Stimulated activated CD8-positive, alpha-beta memory T cell treated with anti-CD3 and anti-CD28 coated beads, Interleukin-12 subunit alpha, Interleukin-12 subunit beta, amount 100 ng/mL, for 24 hours (primary cell): ENCODE measurements around the gene IGF2.
"Not testable (repeated sequence)": the region's sequence is repeated elsewhere in the genome, so short reads cannot be mapped to it uniquely, and the experiment has no call there.

ENCODE experiments used
- DNase-seq: peaks from one replicate; pipeline ENCODE4 v3.0.0-alpha.2; 2020; ENCODE audit errors: extremely low read depth

IGF2 gene

DNA sequence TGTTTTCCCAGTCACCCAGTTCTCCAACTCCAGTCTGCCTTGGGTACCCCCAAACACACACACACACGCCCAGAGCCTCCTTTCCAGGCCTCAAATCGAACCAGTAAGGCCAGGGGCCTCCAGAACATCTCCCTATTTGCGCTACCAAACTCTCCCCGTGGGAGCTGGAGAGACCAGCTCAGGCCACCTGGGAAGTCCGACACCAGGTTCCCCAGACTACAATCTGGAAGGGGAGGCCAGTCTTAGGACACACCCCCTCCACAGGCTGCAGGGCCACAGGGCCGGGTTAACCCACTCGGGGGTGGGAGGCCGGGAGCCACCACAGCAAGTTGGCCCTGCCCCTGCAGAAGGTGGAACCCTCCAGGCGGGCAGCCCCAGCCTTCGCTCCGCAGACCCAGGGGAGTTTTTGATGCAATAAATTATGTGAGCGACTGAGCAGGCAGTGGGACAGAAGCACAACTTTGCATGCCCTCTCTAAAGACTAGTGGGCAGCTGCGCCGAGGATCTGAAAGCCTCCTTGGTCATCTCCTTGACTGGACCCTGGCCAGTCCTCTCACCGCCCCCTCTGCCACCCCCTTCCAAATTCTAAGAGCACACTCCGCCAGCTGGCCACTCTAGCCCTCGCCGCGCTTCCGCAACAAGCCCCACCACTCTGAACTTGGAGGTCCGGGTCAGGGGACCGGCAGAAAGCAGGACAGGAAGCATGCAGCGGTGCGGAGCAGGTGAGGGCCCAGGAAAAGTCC is 2.8 kb downstream of the IGF2 start:
- DNase-seq = no peak

DNA sequence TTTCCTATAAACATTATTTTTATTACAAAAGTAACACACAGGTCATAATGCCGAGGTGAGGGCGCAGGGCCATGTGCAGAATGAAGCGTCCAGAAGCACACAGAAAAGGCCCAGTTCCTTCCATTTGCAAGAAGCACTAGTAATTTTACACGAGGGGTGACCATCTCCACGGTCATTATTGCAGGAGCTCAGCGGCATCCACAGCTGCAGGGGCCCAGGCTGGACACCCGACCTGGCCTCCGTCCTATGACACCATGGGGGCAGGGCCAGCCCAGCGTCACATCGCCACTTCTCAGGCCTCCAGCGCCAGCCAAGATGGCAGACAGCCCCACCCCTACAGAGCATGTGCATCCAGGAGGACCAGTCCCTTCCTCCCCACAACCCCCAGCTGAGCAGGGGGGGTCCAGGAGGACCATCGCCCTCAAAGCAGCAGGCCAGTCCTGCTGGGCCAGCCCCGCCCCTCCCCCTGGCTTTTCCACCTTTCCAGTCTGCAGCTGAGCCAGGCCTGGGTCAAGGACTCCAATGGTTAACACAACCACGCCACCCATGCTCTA is 3.5 kb downstream of the IGF2 start:
- DNase-seq = no peak

DNA sequence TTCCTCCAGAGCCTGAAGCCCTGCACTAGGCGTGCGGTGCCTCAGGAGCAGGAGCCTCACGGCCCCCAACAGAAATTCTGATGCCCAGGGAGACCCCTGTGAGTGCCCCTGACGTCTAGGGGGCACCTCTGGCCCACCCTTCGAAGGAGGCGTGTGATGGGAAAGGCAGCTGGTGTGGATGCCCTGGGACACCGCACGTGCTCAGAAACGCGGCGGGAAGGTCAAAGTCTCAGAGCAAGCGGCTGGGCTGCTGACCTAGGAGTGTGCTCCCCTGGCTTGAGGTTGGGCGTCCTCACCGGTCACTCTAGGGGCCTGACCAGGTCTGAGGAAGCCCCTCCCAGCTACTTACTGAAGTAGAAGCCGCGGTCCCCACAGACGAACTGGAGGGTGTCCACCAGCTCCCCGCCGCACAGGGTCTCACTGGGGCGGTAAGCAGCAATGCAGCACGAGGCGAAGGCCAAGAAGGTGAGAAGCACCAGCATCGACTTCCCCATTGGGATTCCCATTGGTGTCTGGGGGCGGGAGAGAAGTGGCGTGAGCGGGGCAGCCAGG is 4.1 kb downstream of the IGF2 start:
- DNase-seq = no peak

DNA sequence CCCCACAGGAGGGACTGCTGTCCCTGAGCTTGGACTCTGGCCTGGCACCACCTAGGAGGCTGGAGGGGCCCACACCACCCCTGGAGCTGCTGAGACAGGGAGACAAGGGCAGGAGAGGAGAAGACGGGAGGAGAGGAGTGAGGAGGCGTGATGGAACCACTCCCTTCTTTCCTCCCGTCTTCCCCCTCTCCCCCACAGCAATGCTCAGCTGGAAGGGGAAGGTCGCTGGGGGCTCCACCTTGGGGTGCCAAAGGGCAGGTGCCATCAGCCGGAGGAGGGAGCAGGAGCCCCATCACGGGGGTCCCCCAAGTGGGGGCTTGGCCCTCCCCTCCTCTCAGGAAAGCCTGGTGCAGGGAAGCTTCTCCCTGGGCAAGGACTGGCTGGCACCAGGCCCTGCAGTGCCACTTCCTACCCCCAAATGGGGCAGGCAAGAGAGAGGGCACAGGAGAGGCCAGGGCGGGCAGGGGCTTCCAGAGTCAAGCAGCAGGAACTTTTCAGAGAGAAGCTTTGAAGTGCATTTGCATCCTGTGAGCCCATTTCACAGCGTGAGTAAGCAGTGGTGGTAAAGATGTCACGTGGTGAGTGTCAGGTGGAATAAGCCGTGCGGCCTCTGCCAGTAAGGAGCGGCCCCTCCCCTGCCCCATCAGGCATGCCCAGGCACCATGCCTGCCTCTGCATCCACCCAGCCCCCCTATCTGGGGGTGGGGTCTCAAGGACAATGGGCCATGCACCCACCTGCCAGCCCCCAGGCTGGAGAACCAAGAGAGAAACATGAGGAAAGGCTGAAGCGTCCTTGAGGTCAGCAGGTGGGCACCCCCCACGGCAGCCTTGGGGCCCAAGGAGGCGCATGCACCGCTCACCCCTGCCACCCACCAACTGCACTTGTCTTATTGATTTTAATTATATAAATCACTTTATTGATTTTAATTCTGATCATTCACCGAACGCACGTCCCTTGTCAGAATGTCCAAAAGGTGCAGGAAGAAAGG is 4.9 kb downstream of the IGF2 start:
- DNase-seq = no peak

DNA sequence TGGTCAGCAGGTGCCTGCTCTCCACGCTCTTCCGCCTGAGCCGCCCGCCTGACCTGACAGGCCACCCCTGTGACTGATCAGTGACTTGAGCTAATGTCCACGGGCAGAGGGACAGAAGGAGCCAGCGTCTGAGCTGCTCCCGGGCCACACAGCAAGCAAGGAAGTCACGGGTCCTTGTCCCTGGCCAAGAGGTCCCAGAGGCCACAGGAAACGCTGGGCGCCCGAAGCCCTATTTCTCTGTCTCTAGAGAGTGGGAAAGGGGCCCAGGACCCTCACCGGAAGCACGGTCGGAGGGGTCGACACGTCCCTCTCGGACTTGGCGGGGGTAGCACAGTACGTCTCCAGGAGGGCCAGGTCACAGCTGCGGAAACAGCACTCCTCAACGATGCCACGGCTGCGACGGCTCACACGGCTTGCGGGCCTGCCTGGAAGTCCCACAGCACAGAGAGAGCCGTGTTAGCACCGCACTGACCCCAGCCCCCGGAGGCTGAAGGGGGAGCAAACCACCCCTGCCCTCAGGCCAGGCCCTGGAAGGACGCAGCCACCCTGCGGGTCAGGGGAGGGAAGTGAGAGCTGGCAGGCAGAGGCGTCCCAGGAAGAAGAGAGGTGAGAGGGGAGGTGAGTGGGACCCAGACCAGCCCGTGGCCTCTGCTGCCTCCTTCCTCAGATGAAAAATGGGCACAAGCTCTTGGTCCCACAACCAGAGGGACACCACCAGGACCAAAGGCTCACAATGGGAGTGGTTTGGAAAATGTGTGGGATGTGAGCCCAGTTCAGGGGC is 5.8 kb downstream of the IGF2 start:
- DNase-seq = no peak

DNA sequence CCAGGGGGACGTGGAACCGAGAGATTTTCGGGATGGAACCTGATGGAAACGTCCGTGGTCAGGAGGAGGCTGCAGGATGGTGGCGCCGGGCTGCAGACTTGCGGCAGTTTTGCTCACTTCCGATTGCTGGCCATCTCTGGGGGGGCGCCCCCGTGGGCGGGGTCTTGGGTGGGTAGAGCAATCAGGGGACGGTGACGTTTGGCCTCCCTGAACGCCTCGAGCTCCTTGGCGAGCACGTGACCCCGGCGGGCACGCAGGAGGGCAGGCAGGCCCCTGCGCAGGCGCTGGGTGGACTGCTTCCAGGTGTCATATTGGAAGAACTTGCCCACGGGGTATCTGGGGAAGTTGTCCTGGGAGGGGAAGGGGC is 6.3 kb downstream of the IGF2 start:
- DNase-seq = no peak

DNA sequence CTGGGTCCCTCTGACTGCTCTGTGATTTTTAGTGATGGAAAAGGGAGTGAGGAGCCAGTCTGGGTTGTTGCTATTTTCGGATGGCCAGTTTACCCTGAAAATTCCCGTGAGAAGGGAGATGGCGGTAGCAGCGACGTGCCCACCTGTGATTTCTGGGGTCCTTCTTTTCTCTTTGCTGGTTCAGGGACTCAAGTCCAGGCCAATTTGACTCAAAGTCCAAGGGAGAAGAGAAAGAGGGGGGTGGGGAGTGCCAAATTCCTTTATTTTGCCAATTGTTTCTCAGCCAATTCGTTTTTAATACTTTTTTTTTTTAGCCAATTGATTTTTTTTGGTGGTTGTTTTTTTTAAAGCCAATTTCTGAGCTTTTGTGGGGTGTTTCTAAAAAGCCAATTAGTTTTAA is 6.9 kb downstream of the IGF2 start:
- no peak for DNase-seq

DNA sequence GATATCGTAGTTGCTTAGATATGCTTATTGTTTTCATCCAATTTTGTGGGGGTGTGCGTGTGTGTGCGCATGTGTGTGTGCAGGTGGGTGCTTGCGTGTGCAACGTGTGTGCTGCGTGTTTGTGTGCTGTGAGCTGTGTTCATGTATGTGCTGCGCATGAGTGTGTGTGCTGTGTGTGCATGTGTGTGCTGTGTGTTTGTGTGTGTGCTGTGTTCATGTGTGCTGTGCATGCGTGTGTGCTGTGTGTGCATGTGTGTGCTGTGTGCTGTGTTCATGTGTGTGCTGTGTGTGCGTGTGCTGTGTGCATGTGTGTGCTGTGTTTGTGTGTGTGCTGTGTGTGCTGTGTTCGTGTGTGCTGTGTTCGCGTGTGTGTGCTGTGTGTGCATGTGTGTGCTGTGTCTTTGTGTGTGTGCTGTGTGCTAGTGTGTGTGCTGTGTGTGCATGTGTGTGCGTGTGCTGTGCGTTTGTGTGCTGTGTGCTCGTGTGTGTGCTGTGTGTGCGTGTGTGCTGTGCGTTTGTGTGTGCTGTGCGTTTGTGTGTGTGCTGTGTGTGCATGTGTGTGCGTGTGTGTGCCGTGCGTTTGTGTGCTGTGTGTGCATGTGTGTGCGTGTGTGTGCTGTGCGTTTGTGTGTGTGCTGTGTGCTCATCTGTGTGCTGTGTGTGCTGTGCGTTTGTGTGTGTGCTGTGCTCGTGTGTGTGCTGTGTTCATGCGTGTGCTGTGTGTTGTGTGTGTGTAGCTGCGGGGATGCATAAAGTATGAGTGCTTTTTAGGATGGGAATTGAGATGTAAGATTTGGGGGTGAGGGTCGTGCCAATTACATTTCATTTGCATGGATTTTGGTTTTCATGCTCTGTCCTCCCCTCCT is 7.6 kb downstream of the IGF2 start:
- no peak for DNase-seq

DNA sequence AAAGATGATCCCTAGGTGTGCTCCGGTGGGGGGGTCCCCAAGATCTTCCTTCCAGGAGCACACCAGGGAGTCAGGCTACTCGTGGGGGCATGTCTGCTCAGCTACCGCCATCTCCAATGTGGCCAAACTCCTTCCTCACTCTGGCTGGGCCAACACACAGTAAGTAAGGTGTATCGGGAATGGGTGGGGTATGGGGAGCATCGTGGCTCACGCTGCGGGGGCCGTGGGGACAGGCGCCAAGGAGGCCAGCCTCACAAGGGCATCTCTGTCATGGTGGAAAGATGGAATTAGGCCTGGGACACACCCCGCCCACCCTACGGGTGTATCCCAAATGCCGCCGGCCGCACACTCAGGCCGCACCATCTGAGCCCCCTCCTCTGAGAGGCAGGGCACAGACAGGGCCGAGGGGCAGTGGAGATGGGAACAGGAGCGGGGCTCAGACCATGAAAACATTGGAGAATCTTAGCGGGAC is 8.3 kb downstream of the IGF2 start:
- DNase-seq = no peak

DNA sequence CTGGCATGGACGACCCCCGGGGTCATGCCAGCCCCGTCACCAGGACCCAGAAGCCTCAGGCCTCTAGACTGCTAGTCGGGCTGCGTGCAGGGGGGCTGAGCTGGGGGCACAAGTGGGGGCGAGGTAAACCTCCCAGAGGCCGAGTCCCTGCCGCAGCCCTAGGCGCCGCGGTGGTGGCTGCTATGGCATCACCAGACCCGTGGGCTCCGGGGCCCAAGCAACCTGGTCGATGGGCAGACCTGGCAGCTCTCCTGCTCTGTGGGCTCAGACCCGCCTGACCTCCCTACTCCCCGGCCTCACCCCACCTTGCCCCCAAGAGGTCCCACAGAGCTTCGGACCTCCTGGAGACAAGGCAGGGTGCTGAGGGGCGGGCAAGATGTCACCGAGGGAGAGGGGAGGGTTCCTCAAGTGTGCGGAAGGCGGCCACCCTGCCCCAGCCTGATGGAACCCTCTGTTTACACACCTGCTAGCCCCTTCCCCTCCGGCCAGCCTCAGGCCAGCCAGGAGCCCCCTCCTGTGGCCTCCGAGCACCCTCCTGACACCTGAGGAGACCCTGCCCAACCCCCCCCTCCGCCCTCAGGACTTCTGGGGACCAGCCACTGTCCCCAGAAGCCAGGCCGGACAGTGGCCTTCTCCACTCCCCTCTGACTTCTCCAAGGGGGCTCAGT is 9.4 kb downstream of the IGF2 start:
- DNase-seq = no peak

DNA sequence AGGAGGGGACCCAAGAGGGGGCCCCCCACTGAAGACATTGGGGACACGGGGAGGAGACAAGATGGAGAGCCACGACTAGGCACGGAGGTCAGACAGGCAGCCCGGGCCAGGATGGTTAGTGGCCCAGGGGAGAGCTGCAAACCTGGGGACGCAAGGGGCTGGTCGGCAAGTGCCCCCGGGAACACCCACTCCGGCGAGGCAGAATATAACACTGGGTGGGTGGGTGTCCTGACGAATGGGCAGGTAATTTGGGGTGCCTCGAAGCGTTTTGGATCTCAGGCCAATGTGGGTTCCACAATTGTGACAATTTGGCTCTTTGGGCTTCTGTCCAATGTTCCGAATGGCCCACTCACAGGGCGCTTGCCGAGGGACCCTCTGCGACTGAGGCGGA is 9.9 kb downstream of the IGF2 start:
- DNase-seq = no peak

DNA sequence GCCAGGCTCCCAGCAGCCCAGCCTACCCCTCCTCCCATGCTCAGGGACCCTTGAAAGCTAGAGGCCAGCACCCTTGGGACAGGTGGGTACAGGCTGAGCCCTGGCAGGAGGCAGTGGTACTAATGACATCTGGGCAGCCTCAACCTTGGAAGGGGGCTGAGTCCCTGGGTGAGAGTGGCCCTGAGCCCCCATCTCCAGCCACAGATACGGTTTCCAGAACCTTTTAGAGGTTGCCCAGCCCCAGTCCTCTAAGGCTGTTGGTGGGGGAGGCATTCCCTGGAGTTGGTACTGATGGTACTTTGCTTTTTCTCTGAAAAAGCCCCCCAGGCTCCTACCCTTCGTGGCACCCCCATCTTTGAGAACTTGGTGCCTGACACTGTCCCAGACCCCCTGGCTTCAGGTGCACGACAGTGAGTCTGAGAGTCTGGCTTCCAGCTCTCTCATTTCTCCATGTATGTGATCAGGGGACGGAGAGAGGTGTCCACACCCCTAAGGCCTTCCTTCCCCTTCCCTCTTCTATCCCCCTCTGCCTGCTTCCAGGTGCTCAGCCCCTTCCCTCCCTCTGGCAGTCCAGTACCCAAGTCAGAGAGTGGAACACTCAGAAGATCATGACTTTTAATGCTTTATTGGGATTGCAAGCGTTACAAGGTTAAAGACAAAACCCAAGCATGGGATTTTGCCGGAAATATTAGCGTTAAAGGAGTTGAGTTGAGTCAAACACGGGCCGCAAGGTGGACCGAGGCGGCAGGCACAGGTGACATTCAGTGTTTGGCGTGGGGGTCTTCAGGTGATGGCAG is 10.5 kb downstream of the IGF2 start:
- no peak for DNase-seq

DNA sequence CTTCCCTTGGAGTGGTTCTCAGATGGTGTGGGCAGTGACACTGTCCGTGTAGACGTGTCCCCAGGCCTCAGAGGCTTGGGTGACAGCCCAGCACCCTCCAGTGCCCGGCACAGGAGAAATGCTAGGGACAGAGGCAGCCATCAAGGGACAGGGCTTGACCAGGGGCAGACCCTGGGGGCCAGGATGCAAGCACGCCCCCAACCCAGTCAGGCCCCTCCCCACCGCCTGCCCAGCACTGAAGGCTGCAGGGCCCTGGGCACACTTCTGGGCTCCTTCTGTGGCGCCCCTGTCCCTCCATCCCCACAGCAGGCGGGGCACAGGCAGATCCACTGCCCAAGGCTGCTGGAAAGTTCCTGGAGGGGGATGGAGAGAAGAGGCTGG is 11.1 kb downstream of the IGF2 start:
- DNase-seq = no peak

DNA sequence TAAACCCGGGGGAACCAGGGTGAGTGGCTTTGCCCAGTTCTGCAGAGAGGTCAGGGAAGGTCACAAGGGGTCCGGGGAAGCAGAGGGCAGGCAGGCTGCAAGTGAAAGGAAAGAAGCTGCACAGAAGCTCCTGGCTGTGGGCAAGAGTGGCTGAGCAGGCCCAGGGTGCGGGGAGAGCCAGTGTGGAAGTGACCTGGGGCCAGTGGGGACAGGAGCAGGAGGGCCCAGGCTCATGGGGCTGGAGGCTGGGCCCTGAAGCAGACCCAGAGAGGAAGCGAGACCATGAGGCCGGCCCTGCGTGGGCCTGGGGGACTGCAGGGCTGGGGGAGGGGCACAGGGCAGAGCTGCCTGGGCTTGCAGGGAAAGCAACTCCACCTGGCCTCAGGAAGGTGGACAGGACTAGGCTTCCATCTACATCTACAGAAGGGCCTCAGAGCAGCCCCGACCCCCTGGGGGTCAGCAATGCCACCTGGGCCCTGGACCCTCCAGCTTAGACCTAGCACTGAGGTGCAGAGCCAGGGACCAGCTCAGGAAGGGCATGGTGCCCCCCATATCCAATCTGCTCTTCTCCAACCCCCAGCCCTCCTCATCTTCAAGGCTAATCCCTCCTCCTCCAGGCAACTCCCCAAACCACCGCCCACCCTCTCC is 11.6 kb downstream of the IGF2 start:
- no peak for DNase-seq

DNA sequence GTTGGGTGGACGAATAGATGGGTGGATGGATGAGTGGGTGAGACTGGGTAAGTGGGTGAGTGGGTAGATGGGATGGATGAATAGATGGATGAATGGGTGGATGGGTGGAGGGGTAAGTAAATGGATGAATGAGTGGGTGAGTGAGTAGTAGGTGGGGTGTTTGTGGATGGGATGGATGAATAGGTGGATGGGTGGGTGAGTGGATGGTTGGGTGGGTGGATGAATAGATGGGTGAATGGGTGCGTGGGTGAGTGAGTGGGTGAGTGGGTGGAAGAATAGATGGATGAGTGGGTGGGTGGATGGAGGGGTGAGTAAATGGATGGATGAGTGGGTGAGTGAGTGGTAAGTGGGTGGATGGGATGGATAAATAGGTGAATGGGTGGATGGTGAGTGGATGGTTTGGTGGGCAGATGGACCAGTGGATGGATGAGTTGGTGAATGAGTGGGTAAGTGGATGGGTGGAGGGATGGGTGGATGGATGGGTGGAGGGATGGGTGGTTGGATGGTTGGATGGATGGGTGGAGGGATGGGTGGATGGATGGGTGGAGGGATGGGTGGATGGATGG is 12.6 kb downstream of the IGF2 start:
- DNase-seq = no peak

DNA sequence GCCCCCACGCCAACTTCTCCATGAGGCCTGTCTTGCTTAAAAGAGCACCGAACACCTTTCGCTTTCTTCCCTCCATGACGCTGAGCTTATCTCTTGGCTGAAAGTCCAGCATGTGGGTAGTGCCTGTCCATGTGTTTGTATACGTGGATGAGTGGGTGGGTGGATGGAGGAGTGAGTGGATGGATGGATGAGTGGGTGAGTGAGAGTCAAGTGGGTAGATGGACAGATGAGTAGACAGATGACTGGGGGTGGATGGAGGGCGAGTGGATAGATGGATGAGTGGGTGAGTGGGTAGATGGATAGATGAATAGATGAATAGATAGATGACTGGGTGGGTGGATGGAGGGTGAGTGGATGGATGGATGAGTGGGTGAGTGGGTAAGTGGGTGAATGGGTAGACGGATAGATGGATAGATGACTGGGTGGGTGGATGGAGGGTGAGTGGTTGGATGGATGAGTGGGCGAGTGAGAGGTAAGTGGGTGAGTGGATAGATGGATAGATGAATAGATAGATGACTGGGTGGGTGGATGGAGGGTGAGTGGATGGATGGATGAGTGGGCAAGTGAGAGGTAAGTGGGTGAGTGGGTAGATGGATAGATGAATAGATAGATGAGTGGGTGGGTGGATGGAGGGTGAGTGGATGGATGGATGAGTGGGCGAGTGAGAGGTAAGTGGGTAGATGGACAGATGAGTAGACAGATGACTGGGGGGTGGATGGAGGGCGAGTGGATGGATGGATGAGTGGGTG is 14.3 kb downstream of the IGF2 start:
- not testable (repeated sequence) for DNase-seq

DNA sequence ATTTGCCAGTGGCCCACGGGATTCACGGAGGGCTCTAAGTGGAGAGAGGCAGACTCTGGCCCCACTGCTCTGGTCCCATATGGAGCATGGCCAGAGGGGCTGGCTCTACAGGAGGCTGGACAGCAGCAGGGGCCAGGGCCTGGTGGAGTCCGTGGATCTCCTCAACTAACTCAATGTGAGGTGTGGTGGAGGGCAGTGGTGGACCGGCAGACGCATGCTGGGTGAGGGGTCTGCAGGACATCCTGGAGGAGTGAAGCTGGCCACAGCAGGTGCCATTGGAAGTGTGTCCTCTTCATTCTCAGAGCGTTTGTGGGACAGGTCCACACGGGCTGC is 15.6 kb downstream of the IGF2 start:
- DNase-seq = no peak
